Activated CD8-positive, alpha-beta memory T cell treated with anti-CD3 and anti-CD28 coated beads for 4 hours (primary cell): Measurements from ENCODE around the gene TUBA4B.
A peak's percentile ranks its signal among the peaks of the same experiment; 100 is the strongest.
"Not testable (repeated sequence)": the region's sequence is repeated elsewhere in the genome, so short reads cannot be mapped to it uniquely, and the experiment has no call there.

Source experiments
- DNase-seq, 2 donors: peaks; one replicate each; pipeline ENCODE4 v3.0.0-alpha.2; 2020; ENCODE audit warnings: low read depth in 2 of 2

Gene TUBA4B

GRCh38 chr2:219247678-219248642 lies 5.1 kb upstream of the TUBA4B start:
- DNase-seq = peak in 1 of 2 donors; percentile 72

GRCh38 chr2:219248845-219249202 lies 4.2 kb upstream of the TUBA4B start:
- no peak for DNase-seq

DNA sequence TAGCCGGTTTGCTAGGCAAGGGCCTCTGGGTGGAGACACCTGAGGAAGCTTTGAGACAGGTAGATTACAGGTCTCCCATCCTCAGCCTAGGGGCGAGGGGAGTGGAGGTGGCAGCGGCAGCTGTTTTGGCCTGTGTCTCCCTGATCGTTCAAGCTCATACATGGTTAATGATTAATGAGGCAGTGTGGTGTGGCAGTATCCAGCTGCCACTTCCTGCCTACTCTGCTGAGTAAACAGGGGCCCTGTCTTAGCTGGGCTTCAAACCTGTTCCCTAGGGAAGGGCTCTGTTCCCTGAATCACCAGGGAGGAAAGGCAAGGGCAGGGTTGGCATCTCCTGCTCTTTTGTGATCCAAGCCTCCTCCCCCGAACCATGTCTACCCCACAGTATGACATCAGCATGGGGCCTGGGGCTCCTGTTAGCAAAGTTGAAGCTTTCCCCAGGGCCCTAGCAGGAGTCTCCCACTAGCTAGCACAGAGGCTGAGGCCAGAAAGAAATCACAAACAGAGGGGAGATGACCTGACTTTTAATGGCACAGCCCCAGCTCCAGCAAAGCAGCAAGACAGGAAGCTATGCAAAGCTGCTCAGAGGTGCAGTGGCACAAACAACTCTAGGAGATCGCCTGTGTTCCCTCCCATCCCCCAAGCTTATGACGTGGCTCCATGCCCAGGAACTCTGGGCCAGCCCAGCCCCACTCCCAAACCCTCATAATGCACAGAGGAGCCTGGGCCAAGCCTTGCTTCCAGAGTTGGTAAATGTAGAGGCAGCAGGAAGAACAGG lies 3.7 kb upstream of the TUBA4B start:
- no peak for DNase-seq

DNA sequence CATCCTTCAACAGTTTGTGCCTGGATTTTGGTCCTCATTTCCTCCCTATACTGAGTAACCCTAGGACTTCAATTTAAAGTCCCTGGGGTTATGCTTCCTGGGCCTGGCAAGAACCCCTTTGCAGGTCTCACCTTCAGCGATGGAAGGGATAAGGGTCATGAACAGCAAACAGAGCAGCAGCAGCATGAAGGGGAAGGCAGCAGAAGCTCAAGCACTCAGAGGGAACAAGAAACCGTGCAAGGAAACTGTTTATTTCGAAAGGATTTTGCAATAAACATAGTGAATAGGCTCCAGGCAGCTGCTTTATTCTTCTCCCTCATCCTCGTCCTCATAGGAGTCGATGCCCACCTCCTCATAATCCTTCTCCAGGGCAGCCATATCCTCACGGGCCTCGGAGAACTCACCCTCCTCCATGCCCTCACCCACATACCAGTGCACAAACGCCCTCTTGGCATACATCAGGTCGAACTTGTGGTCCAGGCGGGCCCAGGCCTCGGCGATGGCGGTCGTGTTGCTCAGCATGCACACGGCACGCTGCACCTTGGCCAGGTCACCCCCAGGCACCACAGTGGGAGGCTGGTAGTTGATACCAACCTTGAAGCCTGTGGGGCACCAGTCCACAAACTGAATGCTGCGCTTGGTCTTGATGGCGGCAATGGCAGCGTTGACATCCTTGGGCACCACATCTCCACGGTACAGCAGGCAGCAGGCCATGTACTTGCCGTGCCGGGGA lies 2.8 kb upstream of the TUBA4B start:
- no peak for DNase-seq

DNA sequence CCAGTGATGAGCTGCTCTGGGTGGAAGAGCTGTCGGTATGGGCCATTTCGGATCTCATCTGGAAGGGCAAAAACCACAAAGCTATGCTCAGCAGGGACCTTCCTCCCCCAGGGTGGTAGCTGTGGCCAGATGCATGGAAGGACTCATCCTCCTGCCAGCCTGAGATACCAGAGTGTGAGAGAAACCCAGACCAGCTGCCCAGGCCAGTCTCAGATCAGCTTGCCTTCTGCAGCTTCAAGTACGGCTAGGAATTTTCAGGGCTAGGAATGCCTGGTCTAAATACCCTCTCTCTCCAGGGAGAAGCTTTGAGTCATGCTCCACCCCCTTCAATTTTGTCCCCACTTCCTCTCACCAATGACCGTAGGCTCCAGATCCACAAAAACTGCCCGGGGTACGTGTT lies 1.4 kb upstream of the TUBA4B start:
- no peak for DNase-seq

DNA sequence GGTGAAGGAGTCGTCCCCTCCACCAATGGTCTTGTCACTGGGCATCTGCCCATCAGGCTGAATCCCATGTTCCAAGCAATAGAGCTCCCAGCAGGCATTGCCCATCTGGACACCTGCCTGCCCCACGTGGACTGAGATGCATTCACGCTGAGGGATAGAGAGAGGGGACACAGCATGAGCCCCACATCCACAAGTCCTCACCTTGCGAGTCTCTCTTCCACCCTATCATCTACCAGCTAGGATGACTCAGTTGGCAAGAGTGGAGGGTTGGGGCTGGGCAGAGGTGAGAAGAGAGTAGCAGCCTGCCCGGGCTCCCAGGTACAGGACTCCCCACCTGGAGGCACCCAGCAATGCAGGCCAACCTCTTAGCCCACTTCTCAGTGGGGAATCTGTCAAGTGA lies 959 bp upstream of the TUBA4B start:
- no peak for DNase-seq

GRCh38 chr2:219252570-219252899 lies 508 bp upstream of the TUBA4B start:
- DNase-seq = no peak

DNA sequence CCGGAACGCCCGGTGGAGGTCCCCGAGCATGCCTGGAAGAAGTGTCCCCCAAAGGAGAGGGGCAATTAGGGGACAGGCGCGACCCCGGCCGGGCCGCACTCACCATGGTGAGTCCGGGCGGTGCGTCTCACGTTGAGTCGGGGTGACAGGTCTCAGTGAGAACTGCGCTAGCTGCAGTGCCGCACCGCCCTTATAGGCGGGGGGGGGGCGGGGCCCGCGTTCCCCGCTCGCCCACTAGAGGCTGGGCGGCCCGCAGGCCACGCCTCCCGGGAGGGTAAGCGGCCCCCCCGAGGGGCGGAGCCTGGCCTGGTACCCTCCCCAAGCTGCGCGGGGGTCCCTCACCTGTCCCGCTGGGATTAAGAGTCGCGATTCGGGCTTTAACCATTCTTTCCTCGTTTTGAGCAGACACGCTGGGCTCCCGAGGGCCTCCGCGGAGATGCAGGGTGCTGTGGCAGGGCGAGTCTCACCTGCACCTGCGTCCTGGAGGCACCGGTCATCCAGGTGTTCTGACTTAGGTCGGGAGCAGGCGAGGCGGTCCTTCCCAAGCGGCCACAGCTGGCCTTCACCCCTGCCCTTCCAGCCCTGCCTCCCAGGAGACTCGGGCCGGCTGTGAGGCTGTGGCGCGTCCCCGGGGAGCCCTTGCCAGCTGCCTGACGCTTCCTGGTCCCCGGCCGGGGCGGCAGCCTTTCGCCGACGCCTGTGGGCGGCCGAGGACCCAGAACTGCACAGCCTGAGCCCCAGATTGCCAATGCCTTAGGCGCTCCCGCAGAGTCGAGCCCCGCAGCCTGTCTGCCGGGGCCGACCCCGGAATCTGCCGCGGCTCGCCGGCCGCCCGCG lies 928 bp downstream of the TUBA4B start, which contains the start of gene TUBA4A:
TSS of gene TUBA4A (minus strand) at position 166 of the 837 bp plus-strand sequence. CDS start at position 106, 60 bp downstream.
- DNase-seq = peak; percentile 80 to 81

GRCh38 chr2:219254590-219255201 lies 1.7 kb downstream of the TUBA4B start:
- DNase-seq = no peak

GRCh38 chr2:219258942-219259341 lies 5.9 kb downstream of the TUBA4B start:
- DNase-seq = not testable (repeated sequence)

DNA sequence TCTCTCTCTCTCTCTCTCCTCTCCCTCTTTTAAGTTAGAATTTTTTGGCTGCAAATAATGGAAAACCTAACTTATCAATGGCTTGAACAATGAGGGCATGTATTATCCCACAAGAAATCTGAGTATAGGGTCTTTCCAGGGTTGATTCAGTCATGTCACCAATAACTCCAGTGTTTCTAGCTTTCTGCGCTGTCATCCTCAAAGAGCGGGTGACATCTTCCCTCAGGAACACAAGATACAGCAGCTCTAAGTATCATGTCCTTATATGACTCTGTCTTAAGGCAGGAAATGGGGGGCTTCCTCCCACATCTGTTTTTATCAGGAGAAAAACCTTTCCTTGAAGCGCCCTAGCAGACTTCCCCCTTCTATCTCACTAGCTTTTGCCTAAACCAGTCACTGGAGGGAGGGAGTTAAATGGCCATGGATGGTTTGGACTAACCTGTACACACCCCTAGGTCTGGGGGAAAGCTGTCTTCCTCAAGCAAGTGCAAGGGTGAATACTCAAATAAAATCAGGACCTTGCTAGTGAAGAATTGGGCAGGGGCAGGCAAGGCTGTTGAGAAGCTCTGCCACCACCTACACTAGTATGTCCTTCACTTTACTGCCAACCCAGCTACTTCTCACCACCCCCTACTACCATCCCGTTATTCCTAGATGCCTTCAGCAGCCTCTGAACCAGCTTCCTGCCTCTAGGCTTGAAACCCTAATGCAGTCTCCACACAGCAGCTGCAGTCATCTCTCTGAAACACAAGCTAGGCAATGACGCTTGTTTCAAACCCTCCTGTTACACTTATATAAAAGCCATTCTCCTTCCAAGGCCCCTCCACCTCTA lies 8.2 kb downstream of the TUBA4B start:
- DNase-seq = no peak

DNA sequence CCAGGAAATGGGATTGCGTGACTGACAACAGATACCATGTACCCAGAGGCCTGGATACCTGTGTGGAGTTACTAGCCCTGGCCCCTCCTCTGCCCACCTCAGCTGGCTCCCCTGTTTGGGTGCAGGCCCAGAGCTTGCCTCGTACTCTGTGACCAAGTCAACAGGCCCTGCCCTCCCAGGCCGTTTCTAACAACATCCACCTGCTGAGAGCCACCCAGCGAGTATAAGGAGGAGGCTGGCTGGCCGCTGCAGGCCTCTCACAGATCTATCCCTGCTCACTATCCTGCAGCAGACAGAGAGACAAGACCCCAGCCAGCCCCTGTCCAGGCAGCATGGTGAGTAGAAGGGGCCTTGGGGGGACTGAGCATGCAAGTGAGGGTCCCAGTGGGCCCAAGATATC lies 13.2 kb downstream of the TUBA4B start:
- DNase-seq = no peak

DNA sequence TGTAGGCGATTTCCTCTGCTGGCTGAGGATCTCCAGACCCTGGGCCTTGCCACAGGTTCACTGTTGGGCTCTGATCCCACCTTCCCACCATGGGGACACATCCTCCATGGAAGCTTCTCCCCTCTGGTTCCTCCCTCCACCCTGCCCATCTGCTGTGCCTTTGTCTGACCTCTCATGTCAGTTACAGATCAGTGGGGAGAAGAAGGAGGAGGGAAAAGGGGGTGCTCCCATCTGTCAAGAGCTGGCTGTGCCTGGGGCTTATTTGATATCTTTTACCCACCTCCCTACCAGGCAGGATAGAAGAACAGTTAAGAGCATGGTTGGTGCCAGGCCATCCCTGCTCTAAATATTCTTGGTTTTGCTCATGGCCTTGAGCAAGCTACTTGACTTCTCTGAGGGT lies 13.8 kb downstream of the TUBA4B start:
- DNase-seq = no peak

- DNase-seq = no peak
Measured at GRCh38 chr2:219268294-219268693, 15.3 kb downstream of the TUBA4B start.

GRCh38 chr2:219269362-219270054 lies 16.5 kb downstream of the TUBA4B start:
- no peak for DNase-seq

DNA sequence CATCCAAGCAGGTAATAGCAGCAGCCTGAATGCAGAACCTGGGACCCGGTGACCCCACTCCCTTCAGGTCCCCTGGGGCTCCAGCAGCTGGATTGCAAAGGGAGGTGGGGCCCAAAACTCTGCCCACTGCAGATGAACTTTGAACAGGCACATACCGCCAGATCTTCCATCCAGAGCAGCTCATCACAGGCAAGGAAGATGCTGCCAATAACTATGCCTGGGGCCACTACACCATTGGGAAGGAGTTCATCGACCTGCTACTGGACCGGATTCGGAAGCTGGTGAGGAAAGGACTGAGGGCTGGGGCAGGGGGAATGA lies 17.0 kb downstream of the TUBA4B start:
- no peak for DNase-seq

DNA sequence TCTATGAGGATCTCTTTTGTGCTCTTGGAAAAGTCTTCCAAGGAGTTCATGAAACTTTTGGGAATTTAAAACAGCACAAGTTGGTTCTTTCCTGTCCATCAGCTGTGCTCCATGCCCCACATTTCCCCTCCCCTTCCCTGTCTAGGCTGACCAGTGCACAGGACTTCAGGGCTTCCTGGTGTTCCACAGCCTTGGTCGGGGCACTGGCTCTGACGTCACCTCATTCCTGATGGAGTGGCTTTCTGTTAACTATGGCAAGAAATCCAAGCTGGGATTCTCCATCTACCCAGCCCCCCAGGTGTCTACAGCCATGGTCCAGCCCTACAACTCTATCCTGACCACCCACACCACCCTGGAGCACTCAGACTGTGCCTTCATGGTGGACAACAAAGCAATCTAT lies 18.0 kb downstream of the TUBA4B start:
- DNase-seq = no peak

- no peak for DNase-seq
Measured at GRCh38 chr2:219272356-219272755, 19.3 kb downstream of the TUBA4B start.

GRCh38 chr2:219272995-219273394 lies 20.0 kb downstream of the TUBA4B start:
- no peak for DNase-seq

- DNase-seq = no peak
Measured at GRCh38 chr2:219273937-219274336, 20.9 kb downstream of the TUBA4B start.
